Pons (tissue), 1 donor: ENCODE results near the gene KCNJ9.
"Not testable (repeated sequence)": the region's sequence is repeated elsewhere in the genome, so short reads cannot be mapped to it uniquely, and the experiment has no call there.

Experiments
- DNase-seq: peaks from one replicate; pipeline ENCODE4 v3.0.0-alpha.2; 2016; ENCODE audit warnings: low spot score

KCNJ9 gene

GRCh38 chr1:160125746-160126145 is 44.4 kb downstream of the KCNJ9 start:
- no peak for DNase-seq

- not testable (repeated sequence) for DNase-seq
Observed at GRCh38 chr1:160126342-160126741, 45.0 kb downstream of the KCNJ9 start.

- no peak for DNase-seq
Observed at GRCh38 chr1:160127381-160127780, 46.0 kb downstream of the KCNJ9 start.

GRCh38 chr1:160127865-160128523 is 46.7 kb downstream of the KCNJ9 start:
- DNase-seq, result no peak

- no peak for DNase-seq
Observed at GRCh38 chr1:160128636-160129035, 47.3 kb downstream of the KCNJ9 start.

GRCh38 chr1:160129046-160129445 is 47.7 kb downstream of the KCNJ9 start:
- DNase-seq, result no peak

- no peak for DNase-seq
Observed at GRCh38 chr1:160129558-160129957, 48.2 kb downstream of the KCNJ9 start.

- no peak for DNase-seq
Observed at GRCh38 chr1:160129966-160130365, 48.6 kb downstream of the KCNJ9 start.

GRCh38 chr1:160130486-160130885 is 49.1 kb downstream of the KCNJ9 start:
- DNase-seq, result no peak

GRCh38 chr1:160130939-160131338 is 49.6 kb downstream of the KCNJ9 start:
- no peak for DNase-seq

- no peak for DNase-seq
Observed at GRCh38 chr1:160131803-160132565, 50.6 kb downstream of the KCNJ9 start.

GRCh38 chr1:160133990-160134770 is 52.8 kb downstream of the KCNJ9 start:
- no peak for DNase-seq

GRCh38 chr1:160134791-160135572 is 53.6 kb downstream of the KCNJ9 start:
- DNase-seq, result no peak

GRCh38 chr1:160136121-160136925 is 55.0 kb downstream of the KCNJ9 start:
- DNase-seq, result no peak

- no peak for DNase-seq
Observed at GRCh38 chr1:160136926-160137200, 55.5 kb downstream of the KCNJ9 start.

GRCh38 chr1:160137216-160137862 is 56.0 kb downstream of the KCNJ9 start:
- DNase-seq, result no peak

GRCh38 chr1:160139840-160140239 is 58.5 kb downstream of the KCNJ9 start:
- DNase-seq, result no peak
